IPS-18c (cell line): ENCODE measurements around the gene AHSG.

ENCODE experiments used
- H3K4me3 ChIP-seq: 2 replicates; pipeline ENCODE4 v1.7.0; 2013; ENCODE audit warnings: low read depth, mild to moderate bottlenecking, low read length, moderate library complexity; ENCODE audit not compliant: insufficient read depth
- H3K9me3 ChIP-seq: one replicate; pipeline ENCODE4 v1.6.1; 2013; ENCODE audit warnings: mild to moderate bottlenecking, low read length, moderate library complexity; ENCODE audit not compliant: control insufficient read depth, insufficient read depth

Gene AHSG

GRCh38 chr3:186608624-186609215 lies 4.1 kb upstream of the AHSG start:
- no peak overlapping the region for H3K4me3 ChIP-seq

GRCh38 chr3:186609247-186609868 lies 3.5 kb upstream of the AHSG start:
- H3K4me3 ChIP-seq = no peak overlapping the region

More at GRCh38 chr3:186608624-186609215, 4.1 kb upstream of the AHSG start:
- peaks cover 2% of the 10 kb centered on the region for H3K9me3 ChIP-seq

GRCh38 chr3:186612065-186612464 lies 795 bp upstream of the AHSG start:
- H3K4me3 ChIP-seq = no peak overlapping the region
- H3K9me3 ChIP-seq = no peaks in the 10 kb centered on the region

More at GRCh38 chr3:186609247-186609868, 3.5 kb upstream of the AHSG start:
- H3K9me3 ChIP-seq = no peaks in the 10 kb centered on the region

- H3K4me3 ChIP-seq = no peak overlapping the region
- no peaks in the 10 kb centered on the region for H3K9me3 ChIP-seq
Observed at GRCh38 chr3:186613637-186614265, 891 bp downstream of the AHSG start.

- H3K4me3 ChIP-seq = no peak overlapping the region
- H3K9me3 ChIP-seq = no peaks in the 10 kb centered on the region
Observed at GRCh38 chr3:186614266-186614596, 1.4 kb downstream of the AHSG start.

GRCh38 chr3:186614597-186615483 lies 2.0 kb downstream of the AHSG start:
- Histone ChIP-seq H3K4me3 (no peak overlapping the region), H3K9me3 (no peaks in the 10 kb centered on the region)

- no peak overlapping the region for H3K4me3 ChIP-seq
- H3K9me3 ChIP-seq = no peaks in the 10 kb centered on the region
Observed at GRCh38 chr3:186616299-186616617, 3.4 kb downstream of the AHSG start.

- Histone ChIP-seq H3K4me3 (no peak overlapping the region; the same call in 1 of the 2 replicates), H3K9me3 (no peaks in the 10 kb centered on the region)
Observed at GRCh38 chr3:186617036-186617946, 4.4 kb downstream of the AHSG start.

GRCh38 chr3:186618318-186618938 lies 5.6 kb downstream of the AHSG start:
- H3K4me3 ChIP-seq = no peak overlapping the region
- H3K9me3 ChIP-seq = no peaks in the 10 kb centered on the region

GRCh38 chr3:186619787-186620212 lies 6.9 kb downstream of the AHSG start:
- no peaks in the 10 kb centered on the region for H3K9me3 ChIP-seq
- no peak overlapping the region for H3K4me3 ChIP-seq

- no peak overlapping the region for H3K4me3 ChIP-seq
- H3K9me3 ChIP-seq = no peaks in the 10 kb centered on the region
Observed at GRCh38 chr3:186620213-186621092, 7.6 kb downstream of the AHSG start.

- no peaks in the 10 kb centered on the region for H3K9me3 ChIP-seq
- H3K4me3 ChIP-seq = no peak overlapping the region
Observed at GRCh38 chr3:186621894-186622650, 9.2 kb downstream of the AHSG start.

- no peaks in the 10 kb centered on the region for H3K9me3 ChIP-seq
- H3K4me3 ChIP-seq = no peak overlapping the region
Observed at GRCh38 chr3:186622651-186623310, 9.9 kb downstream of the AHSG start.

GRCh38 chr3:186624598-186624997 lies 11.7 kb downstream of the AHSG start:
- Histone ChIP-seq H3K9me3 (no peaks in the 10 kb centered on the region), H3K4me3 (no peak overlapping the region)

- no peak overlapping the region for H3K4me3 ChIP-seq
- H3K9me3 ChIP-seq = no peaks in the 10 kb centered on the region
Observed at GRCh38 chr3:186625600-186626042, 12.8 kb downstream of the AHSG start.
